ENCODE results near the gene MAST4.

The MAST4 gene

DNA sequence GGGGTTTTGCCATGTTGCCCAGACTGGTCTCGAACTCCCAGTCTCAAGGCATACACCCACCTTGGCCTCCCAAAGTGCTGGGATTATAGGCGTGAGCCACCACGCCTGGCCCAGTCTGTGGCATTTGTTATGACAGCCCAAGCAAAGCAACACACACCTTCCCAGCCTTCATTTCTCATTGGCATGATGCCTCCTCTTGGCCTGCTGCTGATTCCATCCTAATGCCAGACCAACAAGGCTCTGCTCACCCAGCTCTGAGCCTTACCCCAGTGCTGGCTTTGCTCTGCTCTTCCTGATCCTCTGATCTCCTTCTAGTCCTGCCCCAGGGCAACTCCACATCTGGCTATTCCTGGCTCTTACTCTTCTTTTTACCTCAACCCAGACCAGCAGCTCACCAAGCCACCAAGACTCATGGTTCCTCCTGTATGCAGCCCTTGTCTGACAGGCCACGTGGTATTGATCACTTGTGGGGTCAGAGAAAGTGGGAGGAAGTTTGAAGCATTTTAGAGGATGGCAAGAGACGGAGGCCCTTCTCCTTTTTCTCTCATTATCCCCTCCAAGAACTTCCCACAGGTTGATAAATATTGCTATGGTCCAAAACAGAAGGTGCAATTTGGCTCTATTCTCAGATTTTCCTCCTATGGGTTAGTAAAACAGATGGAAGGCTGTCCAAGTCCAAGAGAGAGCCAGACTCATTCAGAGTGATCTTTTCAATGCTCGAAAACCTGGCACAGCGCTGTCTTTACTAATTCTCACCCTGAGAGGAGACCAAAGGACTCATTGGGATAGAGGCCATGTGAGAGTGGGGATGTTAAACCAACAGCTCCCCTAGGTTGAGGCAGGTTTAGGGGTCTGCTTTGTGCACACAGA lies 599.4 kb downstream of the MAST4 start:
- DNase-seq (ENCODE audit: low read depth in 1 of 2, low spot score in 1 of 2), result no peak

DNA sequence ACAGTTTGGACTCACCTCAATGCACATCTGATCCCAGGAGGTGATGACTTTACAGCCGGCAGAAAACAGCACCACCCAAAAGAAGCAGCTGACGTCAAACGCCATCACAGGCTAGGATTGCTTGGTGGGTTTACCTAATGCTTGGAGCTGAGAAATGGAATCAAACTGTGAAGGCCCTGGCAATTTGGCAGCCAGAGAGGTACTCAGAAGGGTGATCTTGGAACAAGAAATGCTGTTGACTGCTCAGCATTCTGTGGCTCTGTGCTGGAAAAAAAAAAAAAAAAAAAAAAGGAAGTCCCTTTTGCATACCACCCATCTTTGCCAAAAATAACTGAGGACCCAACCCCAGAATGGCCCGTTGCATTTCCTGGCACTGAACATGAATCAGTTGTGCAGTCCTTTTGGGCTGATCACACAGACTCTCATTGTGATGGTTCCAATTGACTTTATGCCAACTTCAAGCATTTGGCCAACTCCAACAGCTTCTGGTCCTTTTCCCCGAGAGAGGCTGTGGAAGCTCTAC lies 600.4 kb downstream of the MAST4 start, which contains the start of gene CD180:
Gene CD180 (minus strand): TSS at position 263 of the 523 bp plus-strand sequence. CDS start 158 bp downstream, at position 105.
- no peak for DNase-seq (ENCODE audit: low read depth in 1 of 2, low spot score in 1 of 2)

- no peak for DNase-seq (ENCODE audit: low read depth in 1 of 2, low spot score in 1 of 2)
Observed at GRCh38 chr5:67197536-67197935, 601.3 kb downstream of the MAST4 start.

DNA sequence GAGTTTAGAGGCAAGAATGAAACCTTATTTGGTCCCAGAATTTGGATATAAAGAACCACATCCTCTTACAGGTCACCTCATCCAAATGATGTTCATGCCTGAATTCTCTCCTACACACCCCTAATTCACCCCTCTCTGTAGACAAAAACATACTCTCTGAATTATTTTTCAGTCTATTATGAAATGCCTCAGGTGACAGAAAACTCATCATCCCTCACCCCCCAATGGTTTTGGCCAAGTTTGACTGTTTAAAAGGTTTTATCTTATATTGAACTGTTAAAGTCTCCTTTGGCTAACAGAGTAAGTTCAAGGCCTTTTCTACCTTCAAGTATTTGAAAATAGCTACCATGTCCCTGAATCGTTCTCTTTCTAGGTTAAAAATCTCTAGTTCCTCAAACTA lies 602.7 kb downstream of the MAST4 start:
- DNase-seq (ENCODE audit: low read depth in 1 of 2, low spot score in 1 of 2), result no peak

DNA sequence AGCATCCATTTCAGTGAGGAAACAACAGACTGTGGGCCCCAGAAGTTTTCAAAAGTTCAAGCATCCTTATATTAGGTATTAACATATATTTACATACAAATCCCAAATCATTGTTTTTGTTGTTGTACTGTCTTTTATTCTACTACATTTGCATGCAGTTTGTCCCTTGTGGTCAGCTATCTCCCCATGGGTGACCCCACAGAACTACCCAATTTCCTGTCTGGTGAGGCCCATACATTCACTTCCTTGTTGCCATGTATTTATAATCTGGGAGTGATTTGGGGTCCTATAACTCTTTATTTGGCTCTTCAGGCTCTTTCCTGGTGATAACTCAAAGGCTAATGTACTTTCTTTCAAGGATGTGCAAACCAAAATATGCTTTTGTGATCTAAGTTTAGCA lies 603.7 kb downstream of the MAST4 start:
- no peak for DNase-seq (ENCODE audit: low read depth in 1 of 2, low spot score in 1 of 2)

DNA sequence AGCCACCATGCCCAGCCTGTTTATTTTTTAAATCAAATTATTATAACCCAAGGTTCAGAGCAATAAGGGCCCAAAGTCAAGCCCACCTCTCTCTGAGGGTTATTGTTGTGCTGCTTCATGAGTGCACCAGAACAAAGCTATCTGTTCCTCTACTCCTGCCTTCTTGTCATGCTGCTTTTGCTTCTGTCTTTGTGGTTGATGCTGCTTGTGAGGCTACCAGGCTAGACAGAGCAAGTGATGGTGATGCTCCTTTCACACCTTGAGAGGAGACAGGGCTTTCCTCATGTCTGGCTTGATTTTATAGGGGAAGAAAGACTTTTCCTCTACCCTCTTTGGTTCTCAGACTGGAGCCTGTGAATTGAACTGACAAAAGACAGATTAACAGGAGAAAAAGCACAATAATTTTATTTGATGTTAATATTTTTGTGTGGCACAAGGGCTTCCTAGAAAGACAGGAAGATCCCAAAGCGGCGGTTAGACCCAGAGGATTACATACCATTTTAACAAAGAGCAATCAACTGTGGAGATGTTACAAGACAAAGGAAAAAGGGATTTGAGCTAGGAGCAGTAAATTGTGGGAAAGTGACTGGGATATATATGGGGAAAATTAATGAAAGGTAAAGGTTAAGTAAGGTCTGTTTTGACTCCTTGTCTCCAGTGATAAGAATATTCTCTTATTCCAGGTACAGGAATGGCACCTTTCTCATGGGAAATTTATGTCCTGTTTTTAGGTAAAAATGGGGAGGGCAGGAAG lies 604.8 kb downstream of the MAST4 start:
- DNase-seq (ENCODE audit: low read depth in 1 of 2, low spot score in 1 of 2), result no peak

DNA sequence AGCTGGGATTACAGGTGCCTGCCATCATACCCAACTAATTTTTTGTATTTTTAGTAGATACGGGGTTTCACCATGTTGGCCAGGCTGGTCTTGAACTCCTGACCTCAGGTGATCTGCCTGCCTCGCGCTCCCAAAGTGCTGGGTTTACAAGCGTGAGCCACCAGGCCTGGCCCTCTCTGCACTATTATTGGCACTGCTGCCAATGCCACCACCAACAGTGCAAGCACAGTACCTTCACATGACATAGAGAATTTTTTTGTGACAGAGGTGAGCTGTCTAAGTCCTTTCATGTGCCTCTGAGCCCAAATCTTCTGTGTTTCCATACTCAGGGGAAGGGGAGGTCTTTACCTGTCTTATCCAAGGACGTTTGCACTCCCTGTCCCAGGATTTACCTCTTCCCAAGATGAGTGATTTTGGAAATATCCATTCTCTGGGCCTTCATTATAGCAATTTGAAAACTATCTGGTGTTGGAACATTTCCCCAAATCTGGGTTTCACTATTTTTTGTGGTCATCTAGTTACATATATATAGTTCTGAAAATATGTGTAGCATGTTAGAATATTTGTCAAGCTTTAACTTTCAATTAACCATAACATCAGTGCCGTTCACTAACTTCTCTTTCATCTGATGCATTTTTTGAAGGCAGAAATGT lies 605.8 kb downstream of the MAST4 start:
- DNase-seq (ENCODE audit: low read depth in 1 of 2, low spot score in 1 of 2), result no peak

DNA sequence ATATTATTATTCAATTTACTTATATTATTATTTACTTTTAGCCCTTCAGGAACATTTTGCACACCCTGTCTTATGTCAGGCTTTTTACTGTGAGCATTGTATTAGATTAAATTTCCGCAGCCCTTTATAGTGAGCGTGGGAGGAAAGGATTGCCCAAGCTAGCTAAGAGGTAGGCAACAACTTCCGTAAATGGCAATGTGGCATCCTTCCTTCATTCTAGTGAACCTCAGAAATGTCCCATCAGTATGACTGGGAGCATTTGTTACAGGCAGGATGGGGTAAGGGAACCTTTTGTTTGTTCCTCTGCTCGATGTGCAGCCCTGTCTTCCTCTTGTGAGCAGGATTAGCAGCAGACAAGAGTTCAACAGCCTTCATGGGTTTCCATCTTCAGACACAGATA lies 606.6 kb downstream of the MAST4 start:
- no peak for DNase-seq (ENCODE audit: low read depth in 1 of 2, low spot score in 1 of 2)

- no peak for DNase-seq (ENCODE audit: low read depth in 1 of 2, low spot score in 1 of 2)
Observed at GRCh38 chr5:67203701-67204074, 607.5 kb downstream of the MAST4 start.

DNA sequence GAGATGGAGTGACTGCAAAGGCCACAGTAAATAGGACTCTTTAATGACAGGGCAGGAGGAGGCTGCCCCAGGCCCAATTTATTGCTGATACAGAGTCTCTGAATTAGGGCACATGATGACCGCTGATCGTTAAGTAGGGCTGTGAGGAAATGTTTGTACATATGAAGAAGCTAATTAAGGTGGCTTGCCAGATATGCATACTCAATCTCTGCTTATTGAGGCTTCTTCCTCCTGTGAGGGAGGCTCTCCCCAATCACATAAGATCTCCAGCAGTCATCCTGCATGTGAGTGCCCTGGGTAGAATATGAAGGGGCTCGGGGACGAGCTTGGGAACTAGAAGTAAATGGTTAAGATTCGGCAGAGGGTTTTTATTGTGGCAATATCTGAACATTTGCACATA lies 608.6 kb downstream of the MAST4 start:
- no peak for DNase-seq (ENCODE audit: low read depth in 1 of 2, low spot score in 1 of 2)

DNA sequence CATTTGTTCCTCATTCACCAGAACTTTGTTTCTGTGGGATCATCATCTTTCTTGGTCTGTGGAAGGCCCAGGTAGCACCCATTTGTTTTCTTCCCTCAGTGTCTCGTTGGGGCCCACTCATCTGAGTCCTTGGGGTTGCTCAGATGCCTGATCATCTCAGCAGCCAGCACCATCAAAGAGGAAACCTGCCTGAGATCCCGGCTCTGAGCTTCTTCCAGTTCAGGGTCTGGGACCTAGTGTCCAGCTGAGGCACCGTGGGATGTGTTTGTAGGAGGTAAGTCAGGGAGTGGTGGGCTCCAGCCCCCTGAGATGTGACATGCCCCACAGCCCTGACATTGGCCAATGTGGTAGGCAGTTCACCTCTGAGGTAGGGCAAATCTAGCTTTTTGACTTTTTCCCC lies 609.8 kb downstream of the MAST4 start:
- DNase-seq (ENCODE audit: low read depth in 1 of 2, low spot score in 1 of 2), result no peak

DNA sequence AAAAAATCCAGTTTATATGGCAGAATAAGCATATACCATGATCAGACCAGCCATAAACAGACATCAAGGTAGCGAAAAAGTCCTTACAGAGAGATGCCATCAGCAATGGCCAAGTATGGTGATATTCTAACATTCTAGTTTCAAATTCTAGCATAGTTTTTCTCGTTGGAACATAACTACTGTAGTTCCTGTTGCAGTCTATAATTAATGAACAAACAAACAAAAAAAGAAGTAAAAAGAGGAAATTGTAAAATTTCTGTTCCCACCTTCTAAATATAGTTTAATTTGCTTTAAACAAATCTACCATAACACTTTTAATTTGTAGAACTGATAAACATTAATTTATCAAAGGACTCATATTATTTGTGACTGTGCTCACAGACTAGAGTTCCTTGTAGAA lies 610.3 kb downstream of the MAST4 start:
- DNase-seq (ENCODE audit: low read depth in 1 of 2, low spot score in 1 of 2), result no peak

DNA sequence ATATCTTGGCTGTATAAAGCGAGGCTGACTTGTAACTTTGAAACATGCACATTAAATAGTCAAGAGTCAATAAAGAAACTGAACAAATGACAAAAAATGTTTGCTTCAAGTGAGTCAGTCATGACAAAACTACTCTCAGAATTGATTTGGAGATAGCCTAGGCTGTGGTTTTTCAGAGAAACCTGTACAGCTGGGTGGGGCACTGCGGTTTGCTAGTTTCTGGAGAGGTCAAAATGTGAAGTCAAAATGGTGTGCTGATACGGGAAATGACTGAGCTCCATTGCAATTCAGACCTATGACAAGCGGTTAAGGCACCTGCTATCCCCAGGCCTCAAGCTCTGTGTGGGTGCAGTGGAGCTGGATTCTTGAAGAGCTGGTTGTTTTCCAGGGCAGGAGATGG lies 610.7 kb downstream of the MAST4 start:
- peak; percentile 58 to 68 for DNase-seq (ENCODE audit: low read depth in 1 of 2, low spot score in 1 of 2)

- DNase-seq (ENCODE audit: low read depth in 1 of 2, low spot score in 1 of 2), result no peak
Observed at GRCh38 chr5:67208403-67208802, 612.2 kb downstream of the MAST4 start.

DNA sequence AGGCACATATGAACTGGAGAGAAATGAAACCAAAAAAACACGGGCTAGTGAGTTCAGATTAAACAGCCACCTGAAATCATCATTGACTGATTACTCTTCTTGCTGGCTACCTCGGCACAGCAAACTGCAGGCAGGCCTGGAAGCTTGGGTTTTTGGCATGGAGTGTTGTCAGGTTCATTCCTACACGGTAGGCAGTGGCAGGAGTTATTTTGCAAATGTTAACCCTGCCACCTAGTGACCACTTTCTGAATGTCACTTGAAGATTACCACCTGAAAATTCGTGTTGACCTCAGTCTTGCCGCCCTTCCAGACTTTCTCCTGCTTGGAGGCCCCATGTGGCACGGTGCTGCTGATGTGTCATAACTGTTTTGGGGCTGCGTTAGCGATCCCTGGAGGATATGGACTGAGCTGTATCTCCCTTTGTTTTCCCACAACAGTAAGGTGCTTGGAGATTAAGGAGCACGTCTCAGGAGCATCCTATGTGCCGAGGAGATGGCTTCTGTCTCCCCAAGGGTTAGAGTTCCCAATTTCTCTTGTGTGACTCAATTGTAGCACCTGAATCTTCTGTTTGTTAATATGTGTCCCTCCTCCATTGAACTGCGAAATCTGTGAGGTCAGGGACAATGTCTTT lies 613.1 kb downstream of the MAST4 start:
- DNase-seq (ENCODE audit: low read depth in 1 of 2, low spot score in 1 of 2), result peak in 1 of 2 donors; percentile 37

GRCh38 chr5:67211926-67212325 lies 615.7 kb downstream of the MAST4 start:
- no peak for DNase-seq (ENCODE audit: low read depth in 1 of 2, low spot score in 1 of 2)

- no peak for DNase-seq (ENCODE audit: low read depth in 1 of 2, low spot score in 1 of 2)
Observed at GRCh38 chr5:67214036-67214435, 617.8 kb downstream of the MAST4 start.

DNA sequence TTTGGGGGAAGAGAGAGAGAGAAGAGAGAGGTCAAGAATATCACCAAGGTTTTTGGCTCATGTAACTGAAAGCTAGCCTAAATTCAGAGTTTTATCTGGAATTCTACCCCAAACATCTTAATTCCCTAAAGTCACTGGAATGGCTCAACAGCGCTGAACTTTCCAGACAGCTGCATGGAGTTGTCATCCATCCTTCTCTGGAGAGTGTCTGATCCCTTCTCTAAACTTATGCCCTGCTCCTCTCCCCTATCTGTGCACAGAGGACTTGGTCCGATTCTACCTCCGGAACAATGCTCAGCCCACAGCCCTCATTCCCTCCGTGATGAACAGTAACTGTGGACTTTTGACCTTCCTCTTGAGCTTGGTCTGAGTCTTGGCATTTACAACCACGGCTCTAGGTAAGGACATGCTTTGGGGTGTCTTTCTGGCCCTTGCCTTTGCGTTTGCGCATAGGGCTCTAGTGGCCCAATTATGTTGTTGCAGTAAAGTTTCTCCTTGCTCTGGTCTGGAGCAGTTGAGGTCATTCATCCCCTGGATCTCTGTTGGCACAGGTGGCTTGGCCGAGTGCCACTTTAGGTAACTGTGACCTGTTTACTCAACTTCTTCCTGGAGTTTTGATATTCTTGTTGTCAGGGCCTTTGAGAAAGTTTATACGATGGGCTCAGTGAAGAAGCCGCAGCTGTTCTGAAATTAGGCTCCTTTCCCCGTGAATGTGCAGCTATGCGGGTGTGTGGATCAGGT lies 618.7 kb downstream of the MAST4 start:
- DNase-seq (ENCODE audit: low read depth in 1 of 2, low spot score in 1 of 2), result no peak

- DNase-seq (ENCODE audit: low read depth in 1 of 2, low spot score in 1 of 2), result peak; percentile 26 to 50
Observed at GRCh38 chr5:67215519-67216471, 619.6 kb downstream of the MAST4 start.

Data from stimulated activated CD4-positive, alpha-beta T cell treated with anti-CD3 and anti-CD28 coated beads, Interleukin-15, amount 100 ng/mL, for 1 hour (primary cell).